ENCODE measurements around the gene DAZAP1.

The DAZAP1 gene

DNA sequence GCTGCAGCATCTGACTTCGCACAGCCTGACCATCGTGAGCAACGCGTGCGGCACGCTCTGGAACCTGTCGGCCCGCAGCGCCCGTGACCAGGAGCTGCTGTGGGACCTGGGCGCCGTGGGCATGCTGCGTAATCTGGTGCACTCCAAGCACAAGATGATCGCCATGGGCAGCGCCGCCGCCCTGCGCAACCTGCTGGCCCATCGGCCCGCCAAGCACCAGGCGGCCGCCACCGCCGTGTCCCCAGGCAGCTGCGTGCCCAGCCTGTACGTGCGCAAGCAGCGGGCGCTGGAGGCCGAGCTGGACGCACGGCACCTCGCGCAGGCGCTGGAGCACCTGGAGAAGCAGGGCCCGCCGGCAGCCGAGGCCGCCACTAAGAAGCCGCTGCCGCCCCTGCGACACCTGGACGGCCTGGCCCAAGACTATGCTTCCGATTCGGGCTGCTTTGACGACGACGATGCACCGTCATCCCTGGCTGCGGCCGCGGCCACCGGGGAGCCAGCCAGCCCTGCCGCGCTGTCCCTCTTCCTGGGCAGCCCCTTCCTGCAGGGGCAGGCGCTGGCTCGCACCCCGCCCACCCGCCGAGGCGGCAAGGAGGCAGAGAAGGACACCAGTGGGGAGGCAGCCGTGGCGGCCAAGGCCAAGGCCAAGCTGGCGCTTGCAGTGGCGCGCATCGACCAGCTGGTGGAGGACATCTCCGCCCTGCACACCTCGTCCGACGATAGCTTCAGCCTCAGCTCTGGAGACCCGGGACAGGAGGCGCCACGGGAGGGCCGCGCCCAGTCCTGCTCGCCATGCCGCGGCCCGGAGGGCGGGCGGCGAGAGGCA, 58.0 kb downstream of the DAZAP1 start:
- Mint-ChIP-seq H3K27ac (no peak overlapping the region), H3K4me1 (ENCODE audit: low read depth) (no peaks in the 10 kb centered on the region), H3K9me3 (no peaks in the 10 kb centered on the region), H3K36me3 (ENCODE audit: low read depth) (no peaks in the 10 kb centered on the region), H3K27me3 (ENCODE audit: low read depth) (peaks cover 3% of the 10 kb centered on the region), H3K4me3 (no peak overlapping the region)
- DNase-seq (ENCODE audit: low spot score): no peak

DNA sequence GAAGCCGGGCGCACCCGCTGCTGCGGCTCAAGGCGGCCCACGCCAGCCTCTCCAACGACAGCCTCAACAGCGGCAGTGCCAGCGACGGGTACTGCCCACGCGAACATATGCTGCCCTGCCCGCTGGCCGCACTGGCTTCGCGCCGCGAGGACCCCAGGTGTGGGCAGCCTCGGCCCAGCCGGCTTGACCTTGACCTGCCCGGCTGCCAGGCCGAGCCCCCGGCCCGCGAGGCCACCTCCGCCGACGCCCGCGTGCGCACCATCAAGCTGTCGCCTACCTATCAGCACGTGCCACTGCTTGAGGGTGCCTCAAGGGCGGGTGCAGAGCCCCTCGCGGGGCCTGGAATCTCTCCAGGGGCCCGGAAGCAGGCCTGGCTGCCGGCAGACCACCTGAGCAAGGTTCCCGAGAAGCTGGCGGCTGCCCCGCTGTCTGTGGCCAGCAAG, 58.7 kb downstream of the DAZAP1 start:
- Mint-ChIP-seq H3K4me3 (no peak overlapping the region), H3K27me3 (ENCODE audit: low read depth) (peaks cover 4% of the 10 kb centered on the region), H3K4me1 (ENCODE audit: low read depth) (no peaks in the 10 kb centered on the region), H3K36me3 (ENCODE audit: low read depth) (no peaks in the 10 kb centered on the region), H3K9me3 (no peaks in the 10 kb centered on the region), H3K27ac (no peak overlapping the region)
- no peak for DNase-seq (ENCODE audit: low spot score)

DNA sequence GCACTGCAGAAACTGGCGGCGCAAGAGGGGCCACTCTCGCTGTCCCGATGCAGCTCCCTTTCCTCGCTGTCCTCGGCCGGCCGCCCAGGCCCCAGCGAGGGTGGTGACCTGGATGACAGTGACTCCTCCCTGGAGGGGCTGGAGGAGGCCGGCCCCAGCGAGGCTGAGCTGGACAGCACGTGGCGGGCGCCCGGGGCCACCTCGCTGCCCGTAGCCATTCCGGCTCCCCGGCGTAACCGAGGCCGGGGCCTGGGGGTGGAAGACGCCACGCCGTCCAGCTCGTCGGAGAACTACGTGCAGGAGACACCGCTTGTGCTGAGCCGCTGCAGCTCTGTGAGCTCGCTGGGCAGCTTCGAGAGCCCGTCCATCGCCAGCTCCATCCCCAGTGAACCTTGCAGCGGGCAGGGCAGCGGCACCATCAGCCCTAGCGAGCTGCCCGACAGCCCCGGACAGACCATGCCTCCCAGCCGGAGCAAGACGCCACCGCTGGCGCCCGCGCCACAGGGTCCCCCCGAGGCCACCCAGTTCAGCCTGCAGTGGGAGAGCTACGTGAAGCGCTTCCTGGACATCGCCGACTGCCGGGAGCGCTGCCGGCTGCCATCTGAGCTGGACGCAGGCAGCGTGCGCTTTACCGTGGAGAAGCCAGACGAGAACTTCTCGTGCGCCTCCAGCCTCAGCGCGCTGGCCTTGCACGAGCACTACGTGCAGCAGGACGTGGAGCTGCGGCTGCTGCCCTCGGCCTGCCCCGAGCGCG, 59.3 kb downstream of the DAZAP1 start:
- no peaks in the 10 kb centered on the region for H3K36me3 Mint-ChIP-seq (ENCODE audit: low read depth)
- H3K4me1 Mint-ChIP-seq (ENCODE audit: low read depth): no peaks in the 10 kb centered on the region
- DNase-seq (ENCODE audit: low spot score): no peak
- H3K4me3 Mint-ChIP-seq: no peak overlapping the region
- no peaks in the 10 kb centered on the region for H3K9me3 Mint-ChIP-seq
- peaks cover 6% of the 10 kb centered on the region for H3K27me3 Mint-ChIP-seq (ENCODE audit: low read depth)
- H3K27ac Mint-ChIP-seq: no peak overlapping the region

DNA sequence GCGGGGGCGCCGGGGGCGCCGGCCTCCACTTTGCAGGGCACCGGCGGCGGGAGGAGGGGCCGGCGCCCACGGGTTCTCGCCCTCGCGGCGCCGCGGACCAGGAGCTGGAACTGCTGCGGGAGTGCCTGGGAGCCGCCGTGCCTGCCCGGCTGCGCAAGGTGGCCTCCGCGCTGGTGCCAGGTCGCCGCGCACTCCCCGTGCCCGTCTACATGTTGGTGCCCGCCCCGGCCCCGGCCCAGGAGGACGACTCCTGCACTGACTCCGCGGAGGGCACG, 59.8 kb downstream of the DAZAP1 start:
- H3K27ac Mint-ChIP-seq: no peak overlapping the region
- no peak for DNase-seq (ENCODE audit: low spot score)
- peaks cover 9% of the 10 kb centered on the region for H3K27me3 Mint-ChIP-seq (ENCODE audit: low read depth)
- no peaks in the 10 kb centered on the region for H3K4me1 Mint-ChIP-seq (ENCODE audit: low read depth)
- H3K4me3 Mint-ChIP-seq: no peak overlapping the region
- H3K9me3 Mint-ChIP-seq: no peaks in the 10 kb centered on the region
- no peaks in the 10 kb centered on the region for H3K36me3 Mint-ChIP-seq (ENCODE audit: low read depth)

DNA sequence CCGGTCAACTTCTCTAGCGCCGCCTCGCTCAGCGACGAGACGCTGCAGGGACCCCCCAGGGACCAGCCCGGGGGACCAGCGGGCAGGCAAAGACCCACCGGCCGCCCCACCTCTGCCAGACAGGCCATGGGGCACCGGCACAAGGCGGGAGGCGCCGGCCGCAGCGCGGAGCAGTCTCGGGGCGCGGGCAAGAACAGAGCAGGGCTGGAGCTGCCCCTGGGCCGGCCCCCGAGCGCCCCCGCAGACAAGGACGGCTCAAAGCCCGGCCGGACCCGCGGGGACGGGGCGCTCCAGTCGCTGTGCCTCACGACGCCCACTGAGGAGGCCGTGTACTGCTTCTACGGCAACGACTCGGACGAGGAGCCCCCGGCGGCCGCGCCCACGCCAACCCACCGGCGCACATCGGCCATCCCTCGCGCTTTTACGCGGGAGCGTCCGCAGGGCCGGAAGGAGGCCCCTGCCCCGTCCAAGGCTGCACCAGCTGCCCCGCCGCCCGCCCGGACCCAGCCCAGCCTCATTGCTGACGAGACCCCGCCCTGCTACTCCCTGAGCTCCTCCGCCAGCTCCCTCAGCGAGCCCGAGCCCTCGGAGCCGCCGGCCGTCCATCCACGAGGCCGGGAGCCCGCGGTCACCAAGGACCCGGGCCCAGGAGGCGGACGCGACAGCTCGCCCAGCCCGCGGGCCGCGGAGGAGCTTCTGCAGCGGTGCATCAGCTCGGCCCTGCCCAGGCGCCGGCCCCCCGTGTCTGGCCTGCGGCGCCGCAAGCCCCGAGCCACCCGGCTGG, 60.3 kb downstream of the DAZAP1 start:
- DNase-seq (ENCODE audit: low spot score): no peak
- no peaks in the 10 kb centered on the region for H3K9me3 Mint-ChIP-seq
- H3K27me3 Mint-ChIP-seq (ENCODE audit: low read depth): peaks cover 12% of the 10 kb centered on the region
- no peak overlapping the region for H3K4me3 Mint-ChIP-seq
- no peaks in the 10 kb centered on the region for H3K36me3 Mint-ChIP-seq (ENCODE audit: low read depth)
- no peaks in the 10 kb centered on the region for H3K4me1 Mint-ChIP-seq (ENCODE audit: low read depth)
- H3K27ac Mint-ChIP-seq: no peak overlapping the region

DNA sequence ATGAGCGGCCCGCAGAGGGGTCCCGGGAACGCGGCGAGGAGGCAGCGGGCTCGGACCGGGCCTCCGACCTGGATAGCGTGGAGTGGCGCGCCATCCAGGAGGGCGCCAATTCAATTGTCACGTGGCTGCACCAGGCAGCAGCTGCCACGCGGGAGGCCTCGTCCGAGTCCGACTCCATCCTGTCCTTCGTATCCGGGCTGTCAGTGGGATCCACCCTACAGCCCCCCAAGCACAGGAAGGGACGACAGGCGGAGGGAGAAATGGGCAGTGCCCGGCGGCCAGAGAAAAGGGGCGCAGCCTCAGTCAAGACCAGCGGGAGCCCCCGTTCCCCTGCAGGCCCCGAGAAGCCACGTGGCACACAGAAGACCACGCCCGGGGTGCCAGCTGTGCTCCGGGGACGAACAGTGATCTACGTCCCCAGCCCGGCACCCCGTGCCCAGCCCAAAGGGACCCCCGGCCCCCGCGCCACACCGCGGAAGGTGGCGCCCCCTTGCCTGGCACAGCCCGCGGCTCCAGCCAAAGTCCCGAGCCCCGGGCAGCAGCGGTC, 61.0 kb downstream of the DAZAP1 start:
- H3K9me3 Mint-ChIP-seq: no peaks in the 10 kb centered on the region
- peaks cover 15% of the 10 kb centered on the region for H3K27me3 Mint-ChIP-seq (ENCODE audit: low read depth)
- H3K4me1 Mint-ChIP-seq (ENCODE audit: low read depth): no peaks in the 10 kb centered on the region
- H3K36me3 Mint-ChIP-seq (ENCODE audit: low read depth): no peaks in the 10 kb centered on the region
- H3K4me3 Mint-ChIP-seq: peak overlapping the region; percentile 24
- DNase-seq (ENCODE audit: low spot score): no peak
- H3K27ac Mint-ChIP-seq: no peak overlapping the region

DNA sequence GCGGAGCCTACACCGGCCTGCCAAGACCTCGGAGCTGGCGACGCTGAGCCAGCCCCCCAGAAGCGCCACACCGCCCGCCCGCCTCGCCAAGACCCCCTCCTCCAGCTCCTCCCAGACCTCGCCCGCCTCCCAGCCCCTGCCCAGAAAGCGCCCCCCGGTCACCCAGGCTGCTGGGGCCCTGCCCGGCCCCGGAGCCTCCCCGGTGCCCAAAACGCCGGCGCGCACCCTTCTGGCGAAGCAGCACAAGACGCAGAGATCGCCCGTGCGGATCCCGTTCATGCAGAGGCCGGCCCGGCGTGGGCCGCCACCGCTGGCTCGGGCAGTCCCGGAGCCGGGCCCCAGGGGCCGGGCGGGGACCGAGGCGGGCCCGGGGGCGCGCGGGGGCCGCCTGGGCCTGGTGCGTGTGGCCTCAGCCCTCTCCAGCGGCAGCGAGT, 61.5 kb downstream of the DAZAP1 start:
- Mint-ChIP-seq H3K4me1 (ENCODE audit: low read depth) (no peaks in the 10 kb centered on the region), H3K4me3 (no peak overlapping the region), H3K27ac (no peak overlapping the region), H3K27me3 (ENCODE audit: low read depth) (peaks cover 15% of the 10 kb centered on the region), H3K9me3 (no peaks in the 10 kb centered on the region), H3K36me3 (ENCODE audit: low read depth) (no peaks in the 10 kb centered on the region)
- DNase-seq (ENCODE audit: low spot score): peak; percentile 34

DNA sequence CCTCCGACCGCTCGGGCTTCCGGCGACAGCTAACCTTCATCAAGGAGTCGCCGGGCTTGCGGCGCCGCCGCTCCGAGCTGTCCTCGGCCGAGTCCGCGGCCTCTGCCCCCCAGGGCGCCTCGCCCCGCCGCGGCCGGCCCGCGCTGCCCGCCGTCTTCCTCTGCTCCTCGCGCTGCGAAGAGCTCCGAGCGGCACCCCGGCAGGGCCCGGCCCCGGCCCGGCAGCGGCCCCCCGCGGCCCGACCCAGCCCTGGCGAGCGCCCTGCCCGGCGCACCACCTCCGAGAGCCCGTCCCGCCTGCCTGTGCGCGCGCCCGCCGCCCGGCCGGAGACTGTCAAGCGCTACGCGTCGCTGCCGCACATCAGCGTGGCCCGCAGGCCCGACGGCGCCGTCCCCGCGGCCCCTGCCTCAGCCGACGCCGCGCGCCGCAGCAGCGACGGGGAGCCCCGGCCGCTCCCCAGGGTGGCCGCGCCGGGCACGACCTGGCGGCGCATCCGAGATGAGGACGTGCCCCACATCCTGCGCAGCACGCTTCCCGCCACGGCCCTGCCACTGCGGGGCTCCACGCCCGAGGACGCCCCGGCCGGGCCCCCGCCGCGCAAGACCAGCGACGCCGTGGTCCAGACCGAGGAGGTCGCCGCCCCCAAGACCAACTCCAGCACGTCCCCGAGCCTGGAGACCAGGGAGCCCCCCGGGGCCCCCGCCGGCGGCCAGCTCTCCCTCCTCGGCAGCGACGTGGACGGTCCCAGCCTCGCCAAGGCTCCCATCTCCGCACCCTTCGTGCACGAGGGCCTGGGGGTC, 62.1 kb downstream of the DAZAP1 start:
- Mint-ChIP-seq H3K4me3 (no peak overlapping the region), H3K27me3 (ENCODE audit: low read depth) (peaks cover 15% of the 10 kb centered on the region), H3K4me1 (ENCODE audit: low read depth) (no peaks in the 10 kb centered on the region), H3K9me3 (no peaks in the 10 kb centered on the region), H3K27ac (no peak overlapping the region), H3K36me3 (ENCODE audit: low read depth) (no peaks in the 10 kb centered on the region)
- no peak for DNase-seq (ENCODE audit: low spot score)

DNA sequence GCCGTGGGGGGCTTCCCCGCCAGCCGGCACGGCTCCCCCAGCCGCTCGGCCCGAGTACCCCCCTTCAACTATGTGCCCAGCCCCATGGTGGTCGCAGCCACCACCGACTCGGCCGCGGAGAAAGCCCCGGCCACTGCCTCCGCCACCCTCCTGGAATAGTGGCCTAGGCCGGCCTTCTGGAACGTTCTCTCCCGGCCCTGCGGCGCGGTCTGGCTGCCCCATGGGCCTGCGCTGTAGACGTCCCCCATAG, 62.6 kb downstream of the DAZAP1 start:
- peak overlapping the region; percentile 69 for H3K4me3 Mint-ChIP-seq
- H3K27me3 Mint-ChIP-seq (ENCODE audit: low read depth): peaks cover 15% of the 10 kb centered on the region
- no peaks in the 10 kb centered on the region for H3K9me3 Mint-ChIP-seq
- DNase-seq (ENCODE audit: low spot score): no peak
- H3K36me3 Mint-ChIP-seq (ENCODE audit: low read depth): no peaks in the 10 kb centered on the region
- H3K27ac Mint-ChIP-seq: peak overlapping the region; percentile 71
- H3K4me1 Mint-ChIP-seq (ENCODE audit: low read depth): no peaks in the 10 kb centered on the region

DNA sequence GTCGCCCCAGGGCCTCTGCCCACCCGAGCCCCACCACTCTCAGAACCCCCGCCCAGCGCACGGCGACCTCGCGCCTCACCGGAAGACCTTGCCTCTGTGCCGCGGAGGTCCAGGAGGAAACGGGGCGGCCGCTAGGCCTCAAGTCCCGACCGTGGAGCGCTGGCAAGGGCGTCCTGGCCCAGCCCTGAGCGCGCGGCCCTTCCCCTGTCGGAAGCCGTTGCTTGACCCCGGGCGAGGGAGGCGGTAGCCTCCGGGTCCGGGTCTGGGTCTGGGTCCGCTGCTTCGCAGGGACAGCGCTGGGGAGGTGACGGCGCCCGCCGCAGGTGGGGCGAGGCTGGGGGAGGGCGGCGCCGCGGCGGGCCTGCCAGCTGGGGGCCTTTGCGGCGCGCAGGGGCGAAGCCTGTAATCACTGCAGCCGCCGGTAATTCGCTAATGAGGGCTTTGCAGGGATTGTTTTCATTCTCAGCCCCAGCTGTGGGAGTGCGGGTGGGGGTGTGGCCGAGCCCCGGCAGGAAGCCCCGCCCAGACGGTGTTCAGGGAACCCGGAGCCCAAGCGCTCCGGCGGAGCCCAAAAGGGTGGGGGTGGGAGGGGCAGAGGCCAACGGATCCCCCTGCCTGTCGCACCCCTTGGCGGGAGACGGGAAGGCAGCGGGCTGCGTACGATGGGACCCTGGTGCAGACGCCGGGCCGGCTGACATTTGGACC, 63.1 kb downstream of the DAZAP1 start:
- DNase-seq (ENCODE audit: low spot score): peak; percentile 56

DNA sequence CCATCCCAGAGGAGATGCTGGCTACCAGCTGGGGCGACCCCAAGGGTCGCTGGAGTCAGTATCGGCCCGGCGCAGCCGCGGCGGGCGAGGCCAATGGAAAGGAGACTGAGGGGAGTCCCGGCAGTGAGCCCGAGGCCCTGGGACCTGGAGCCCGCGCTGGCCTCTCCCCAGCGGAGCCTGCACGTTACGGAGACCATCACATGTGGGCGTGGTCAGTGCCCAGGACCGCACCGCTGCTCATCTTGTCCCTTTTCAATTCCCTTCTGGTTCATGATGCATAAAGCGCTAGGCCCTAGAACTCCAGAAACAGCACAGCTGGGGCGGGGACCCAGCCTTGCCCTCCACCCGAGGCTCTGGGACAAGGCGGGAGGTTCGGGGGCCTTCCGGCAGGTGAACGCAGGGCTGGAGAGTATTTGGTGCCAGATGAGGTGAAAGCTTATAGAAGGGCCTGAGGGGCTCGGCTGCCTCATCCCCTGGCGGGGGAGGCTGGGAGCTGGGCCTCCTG, 63.7 kb downstream of the DAZAP1 start:
- Mint-ChIP-seq H3K36me3 (ENCODE audit: low read depth) (no peaks in the 10 kb centered on the region), H3K4me3 (peak overlapping the region; percentile 40), H3K27ac (no peak overlapping the region), H3K9me3 (no peaks in the 10 kb centered on the region), H3K27me3 (ENCODE audit: low read depth) (peaks cover 15% of the 10 kb centered on the region), H3K4me1 (ENCODE audit: low read depth) (no peaks in the 10 kb centered on the region)
- DNase-seq (ENCODE audit: low spot score): no peak

More for the DNA sequence above, 63.1 kb downstream of the DAZAP1 start:
- Mint-ChIP-seq H3K4me3 (peak overlapping the region; percentile 69), H3K27me3 (ENCODE audit: low read depth) (peaks cover 15% of the 10 kb centered on the region), H3K4me1 (ENCODE audit: low read depth) (no peaks in the 10 kb centered on the region), H3K27ac (no peak overlapping the region), H3K9me3 (no peaks in the 10 kb centered on the region), H3K36me3 (ENCODE audit: low read depth) (no peaks in the 10 kb centered on the region)

DNA sequence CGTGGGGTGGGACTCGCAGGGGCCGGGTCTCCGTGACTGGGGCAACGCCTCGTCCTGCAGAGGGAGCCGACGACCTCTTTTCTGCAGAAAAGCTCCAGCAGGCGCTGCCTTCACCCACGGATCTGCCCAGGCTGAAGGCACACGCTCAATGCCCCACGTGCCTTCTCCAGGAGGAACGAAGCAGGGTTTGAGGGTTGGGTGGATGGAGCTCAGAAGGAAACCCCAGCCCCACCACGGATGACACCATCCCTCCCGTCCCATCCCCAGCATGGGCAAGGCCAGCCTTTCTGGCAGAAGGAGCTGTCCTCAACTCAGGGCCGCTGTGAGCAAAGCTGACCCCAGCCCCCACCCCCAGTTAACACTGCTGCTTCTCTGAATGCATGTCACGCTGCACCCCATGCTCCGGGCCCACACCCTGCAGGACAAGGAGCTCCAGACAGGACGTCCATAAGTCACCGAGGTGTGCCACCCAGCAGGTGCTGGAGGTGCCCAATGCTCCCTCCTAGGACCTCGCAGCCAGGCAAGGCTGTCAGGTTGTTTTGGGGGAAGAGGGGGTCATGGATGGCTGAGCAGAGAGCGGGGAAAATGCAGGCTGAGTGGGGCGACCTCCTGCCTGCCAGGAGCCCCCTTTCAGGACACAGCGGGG, 64.3 kb downstream of the DAZAP1 start:
- Mint-ChIP-seq H3K4me1 (ENCODE audit: low read depth) (no peaks in the 10 kb centered on the region), H3K27me3 (ENCODE audit: low read depth) (peaks cover 15% of the 10 kb centered on the region), H3K36me3 (ENCODE audit: low read depth) (no peaks in the 10 kb centered on the region), H3K4me3 (no peak overlapping the region), H3K27ac (no peak overlapping the region), H3K9me3 (no peaks in the 10 kb centered on the region)
- no peak for DNase-seq (ENCODE audit: low spot score)
